Hematopoietic multipotent progenitor cell treated with erythropoietin and hydrocortisone succinate and interleukin-3 and kit ligand, for 6 days (in vitro differentiated cells): ENCODE data around the gene MAPK6.

Experiments used
- DNase-seq: peaks from one replicate; pipeline ENCODE4 v3.0.0-alpha.2; 2015

The MAPK6 gene

GRCh38 chr15:52104532-52105004 lies 85.5 kb downstream of the MAPK6 start:
- no peak for DNase-seq

- no peak for DNase-seq
These were observed 86.8 kb downstream of the MAPK6 start for GRCh38 chr15:52105846-52106245.

GRCh38 chr15:52106641-52107040 lies 87.6 kb downstream of the MAPK6 start:
- no peak for DNase-seq

GRCh38 chr15:52107238-52107637 lies 88.2 kb downstream of the MAPK6 start:
- no peak for DNase-seq

GRCh38 chr15:52109559-52110451 lies 90.8 kb downstream of the MAPK6 start:
- DNase-seq = no peak

- DNase-seq = no peak
These were observed 92.6 kb downstream of the MAPK6 start for GRCh38 chr15:52111517-52112202.

- peak; percentile 40 for DNase-seq
These were observed 93.3 kb downstream of the MAPK6 start for GRCh38 chr15:52112203-52112750.

GRCh38 chr15:52113235-52113634 lies 94.2 kb downstream of the MAPK6 start:
- no peak for DNase-seq

GRCh38 chr15:52113708-52114107 lies 94.7 kb downstream of the MAPK6 start:
- DNase-seq = no peak

- DNase-seq = no peak
These were observed 95.4 kb downstream of the MAPK6 start for GRCh38 chr15:52114261-52115055.

- peak; percentile 25 for DNase-seq
These were observed 96.8 kb downstream of the MAPK6 start for GRCh38 chr15:52115598-52116427.
